ENCODE measurements around the gene AUP1.
A peak's percentile ranks its signal among the peaks of the same experiment; 100 is the strongest.

AUP1 gene

GRCh38 chr2:74552914-74553811, 23.7 kb upstream of the AUP1 start:
- no peak for TF ChIP-seq CTCF (conservative IDR thresholded peaks at IDR 0.05; ENCODE audit: low read depth, low read length)
- peaks cover 13% of the 10 kb centered on the region for H3K4me1 ChIP-seq (ENCODE audit: low read depth, poor library complexity, severe bottlenecking)
- H3K4me3 ChIP-seq (IDR thresholded peaks at IDR 0.05; ENCODE audit: insufficient read depth, low read depth, low read length), result no peak overlapping the region
- H3K27ac ChIP-seq, result peak overlapping the region; percentile 79
- peak overlapping the region; percentile 96; the same call in 1 of the 2 replicates for H3K9ac ChIP-seq
- no peaks in the 10 kb centered on the region for H3K79me2 ChIP-seq (ENCODE audit: insufficient read depth, low read depth)
- peaks cover 8% of the 10 kb centered on the region; the same call in 1 of the 2 replicates for H3K27me3 ChIP-seq (ENCODE audit: insufficient read depth, low read depth)
- peak overlapping the region; percentile 93 for H3K4me2 ChIP-seq
- no peaks in the 10 kb centered on the region for H4K20me1 ChIP-seq (ENCODE audit: insufficient read depth)
- H2AFZ ChIP-seq (ENCODE audit: low read depth), result peak overlapping the region; percentile 98
- H3K36me3 ChIP-seq (ENCODE audit: insufficient read depth), result no peaks in the 10 kb centered on the region

GRCh38 chr2:74551942-74552913, 22.7 kb upstream of the AUP1 start:
- H3K4me3 ChIP-seq (IDR thresholded peaks at IDR 0.05; ENCODE audit: insufficient read depth, low read depth, low read length), result no peak overlapping the region
- no peak for TF ChIP-seq CTCF (conservative IDR thresholded peaks at IDR 0.05; ENCODE audit: low read depth, low read length)
- no peaks in the 10 kb centered on the region for H3K36me3 ChIP-seq (ENCODE audit: insufficient read depth)
- H2AFZ ChIP-seq (ENCODE audit: low read depth), result no peak overlapping the region
- no peak overlapping the region for H3K9ac ChIP-seq
- no peaks in the 10 kb centered on the region for H3K79me2 ChIP-seq (ENCODE audit: insufficient read depth, low read depth)
- peaks cover 13% of the 10 kb centered on the region for H3K4me1 ChIP-seq (ENCODE audit: low read depth, poor library complexity, severe bottlenecking)
- H3K27ac ChIP-seq, result no peak overlapping the region
- H4K20me1 ChIP-seq (ENCODE audit: insufficient read depth), result no peaks in the 10 kb centered on the region
- H3K27me3 ChIP-seq (ENCODE audit: insufficient read depth, low read depth), result peaks cover 16% of the 10 kb centered on the region; the same call in 1 of the 2 replicates
- H3K4me2 ChIP-seq, result no peak overlapping the region

GRCh38 chr2:74551530-74551929, 22.0 kb upstream of the AUP1 start:
- Histone ChIP-seq H3K27ac (no peak overlapping the region), H3K36me3 (ENCODE audit: insufficient read depth) (no peaks in the 10 kb centered on the region), H3K4me1 (ENCODE audit: low read depth, poor library complexity, severe bottlenecking) (peaks cover 13% of the 10 kb centered on the region), H3K79me2 (ENCODE audit: insufficient read depth, low read depth) (no peaks in the 10 kb centered on the region), H3K4me2 (no peak overlapping the region), H4K20me1 (ENCODE audit: insufficient read depth) (no peaks in the 10 kb centered on the region), H3K27me3 (ENCODE audit: insufficient read depth, low read depth) (peaks cover 19% of the 10 kb centered on the region; the same call in 1 of the 2 replicates), H3K4me3 (IDR thresholded peaks at IDR 0.05; ENCODE audit: insufficient read depth, low read depth, low read length) (no peak overlapping the region), H2AFZ (ENCODE audit: low read depth) (no peak overlapping the region), H3K9ac (no peak overlapping the region)
- no peak for TF ChIP-seq CTCF (conservative IDR thresholded peaks at IDR 0.05; ENCODE audit: low read depth, low read length)

GRCh38 chr2:74550231-74550630, 20.7 kb upstream of the AUP1 start:
- no peaks in the 10 kb centered on the region for H3K79me2 ChIP-seq (ENCODE audit: insufficient read depth, low read depth)
- no peaks in the 10 kb centered on the region for H4K20me1 ChIP-seq (ENCODE audit: insufficient read depth)
- H3K36me3 ChIP-seq (ENCODE audit: insufficient read depth), result no peaks in the 10 kb centered on the region
- H3K27me3 ChIP-seq (ENCODE audit: insufficient read depth, low read depth), result peaks cover 19% of the 10 kb centered on the region; the same call in 1 of the 2 replicates
- no peak overlapping the region for H3K27ac ChIP-seq
- H3K4me3 ChIP-seq (IDR thresholded peaks at IDR 0.05; ENCODE audit: insufficient read depth, low read depth, low read length), result no peak overlapping the region
- no peak for TF ChIP-seq CTCF (conservative IDR thresholded peaks at IDR 0.05; ENCODE audit: low read depth, low read length)
- no peak overlapping the region for H3K4me2 ChIP-seq
- H3K9ac ChIP-seq, result no peak overlapping the region
- H3K4me1 ChIP-seq (ENCODE audit: low read depth, poor library complexity, severe bottlenecking), result peaks cover 10% of the 10 kb centered on the region
- no peak overlapping the region for H2AFZ ChIP-seq (ENCODE audit: low read depth)
